Body of pancreas (tissue), 4 donors: ENCODE results near the gene BEGAIN. TPM values are rescaled to one million over a fixed set of nuclear protein-coding genes. Genes with fewer than 3 reads are reported as not detected.

Experiments used
- ATAC-seq: fragments of 150-250 bp; one replicate; pipeline ENCODE4 v1.9.1; 2016
- DNase-seq, 4 donors: peaks; one replicate each; pipeline ENCODE4 v3.0.0-alpha.2; 2019
- H3K27ac ChIP-seq, 4 donors: fragments of 200-600 bp; sonication (generic); 1 replicate in 3 of 4; 2 replicates in 1 of 4; pipeline versions ENCODE4 v1.5.1 to v1.6.1; 2016 to 2019; ENCODE audit warnings: mild to moderate bottlenecking in 1 of 4, mixed read lengths in 1 of 4, moderate library complexity in 1 of 4
- H3K27me3 ChIP-seq, 2 donors: fragments of 200-600 bp; sonication (generic); one replicate each; pipeline ENCODE4 v1.6.0; 2016; ENCODE audit warnings: mild to moderate bottlenecking in 1 of 2
- H3K36me3 ChIP-seq, 2 donors: fragments of 200-600 bp; sonication (generic); replicated peaks in 1 of 2; 2 replicates each; pipeline ENCODE4 v1.5.1; 2016; ENCODE audit warnings: low read depth in 2 of 2; ENCODE audit not compliant: insufficient read depth in 1 of 2
- H3K4me1 ChIP-seq: fragments of 200-600 bp; sonication (generic); one replicate; pipeline ENCODE4 v1.6.0; 2016
- H3K4me3 ChIP-seq, 2 donors: fragments of 200-600 bp; sonication (generic); 1 replicate in 1 of 2; 2 replicates in 1 of 2; pipeline ENCODE4 v1.5.1; 2016 to 2019
- H3K9me3 ChIP-seq, 3 donors: fragments of 200-600 bp; sonication (generic); 1 replicate in 2 of 3; 2 replicates in 1 of 3; pipeline ENCODE4 v1.5.1; 2016
- CTCF ChIP-seq, 7 experiments: fragments of 450-650 bp in 4 of 7; fragments of 200-600 bp in 3 of 7; sonication (generic) in 3 of 7; IDR thresholded peaks; one replicate each; pipeline ENCODE4 v1.5.1; 2016 to 2019; ENCODE audit warnings: antibody characterized with exemption in 7 of 7
- POLR2A ChIP-seq, 3 donors: fragments of 450-650 bp; IDR thresholded peaks; one replicate each; pipeline ENCODE4 v1.6.1; 2016; ENCODE audit warnings: antibody characterized with exemption in 3 of 3, mild to moderate bottlenecking in 2 of 3
- WGBS, 2 donors: methylation state at CpG; one replicate each; pipeline ENCODE4 v1.1.5; 2017; 5-methylcytosine and 5-hydroxymethylcytosine counted together
- intact Hi-C: fragments of 100-400 bp; cut with DNase I; formaldehyde crosslinking; loops from one replicate; pipeline ENCODE4 v1.15.1; 2023
- total RNA-seq, 2 donors: library from RNA; depleted of rRNA; stranded (reverse); fragments of >200 nt; gene quantifications; one replicate each; pipeline ENCODE4 v1.1.0, GENCODE V29; 2016

The BEGAIN gene
- total RNA-seq, 2 donors from 2014 or later: 23.9 to 28.7 TPM

GRCh38 chr14:100545359-100545758 lies 41.9 kb downstream of the BEGAIN start:
- no peaks in the 10 kb centered on the region for H3K9me3 ChIP-seq
- H3K27me3 ChIP-seq: no peaks in the 10 kb centered on the region
- intact Hi-C loops: no loop called here
- no peak for TF ChIP-seq POLR2A (IDR thresholded peaks at IDR 0.05)
- no peak for TF ChIP-seq CTCF (IDR thresholded peaks at IDR 0.05)
- peaks cover 69% of the 10 kb centered on the region for H3K4me1 ChIP-seq
- peaks cover 0 to 3% of the 10 kb centered on the region in 2 donors for H3K36me3 ChIP-seq
- 83 to 94% methylated on average over 5 of the region's 5 CpGs for WGBS, 2 donors
- H3K27ac ChIP-seq: peak overlapping the region in 3 of 4 donors; percentile 45 to 66 (median 56)
- no peak overlapping the region for H3K4me3 ChIP-seq
- ATAC-seq (no peak), DNase-seq (no peak)

- Histone ChIP-seq H3K4me3 (no peak overlapping the region), H3K27me3 (no peaks in the 10 kb centered on the region), H3K27ac (no peak overlapping the region), H3K36me3 (peaks cover 0 to 3% of the 10 kb centered on the region in 2 donors), H3K4me1 (peaks cover 69% of the 10 kb centered on the region), H3K9me3 (no peaks in the 10 kb centered on the region)
- ATAC-seq: no peak
- no peak for DNase-seq
- WGBS, 2 donors: 92 to 100% methylated on average over 2 to 12 of the region's 15 CpGs
- no peak for TF ChIP-seq CTCF (IDR thresholded peaks at IDR 0.05)
- no peak for TF ChIP-seq POLR2A (IDR thresholded peaks at IDR 0.05)
- intact Hi-C loops: no loop called here
Measured at GRCh38 chr14:100544506-100545141, 42.6 kb downstream of the BEGAIN start.

GRCh38 chr14:100543471-100544455 lies 43.5 kb downstream of the BEGAIN start:
- peaks cover 0 to 3% of the 10 kb centered on the region in 2 donors for H3K36me3 ChIP-seq
- DNase-seq: no peak
- no peaks in the 10 kb centered on the region for H3K9me3 ChIP-seq
- no peaks in the 10 kb centered on the region for H3K27me3 ChIP-seq
- no peak overlapping the region for H3K4me3 ChIP-seq
- H3K4me1 ChIP-seq: peaks cover 61% of the 10 kb centered on the region
- WGBS, 2 donors: 87 to 94% methylated on average over 6 to 13 of the region's 19 CpGs
- peak overlapping the region in 1 of 4 donors; percentile 12 for H3K27ac ChIP-seq
- no peak for ATAC-seq
- TF ChIP-seq CTCF (IDR thresholded peaks at IDR 0.05) (no peak), POLR2A (IDR thresholded peaks at IDR 0.05) (no peak)
- intact Hi-C loops: no loop called here

- DNase-seq: peak in 1 of 4 donors; percentile 5
- intact Hi-C loops: no loop called here
- H3K4me1 ChIP-seq: peaks cover 50% of the 10 kb centered on the region
- H3K9me3 ChIP-seq: no peaks in the 10 kb centered on the region
- peaks cover 0 to 3% of the 10 kb centered on the region in 2 donors for H3K36me3 ChIP-seq
- H3K4me3 ChIP-seq: no peak overlapping the region
- no peaks in the 10 kb centered on the region for H3K27me3 ChIP-seq
- TF ChIP-seq POLR2A (IDR thresholded peaks at IDR 0.05) (no peak), CTCF (IDR thresholded peaks at IDR 0.05) (no peak)
- H3K27ac ChIP-seq: peak overlapping the region in 3 of 4 donors; percentile 85 to 93 (median 88)
- ATAC-seq: no peak
- 92 to 93% methylated on average over 12 of the region's 12 CpGs for WGBS, 2 donors
Measured at GRCh38 chr14:100542619-100543205, 44.5 kb downstream of the BEGAIN start.
